NCI-H187 treated with DMSO at 0.1 percent for 48 hours (cell line): ENCODE results near the gene KIAA0753.
"Not testable (repeated sequence)": the region's sequence is repeated elsewhere in the genome, so short reads cannot be mapped to it uniquely, and the experiment has no call there.

Experiments used
- DNase-seq: peaks from one replicate; lab custom pipeline; 2025; lab: John Stamatoyannopoulos, UW

KIAA0753 gene

GRCh38 chr17:6596941-6597340 is 43.6 kb downstream of the KIAA0753 start:
- DNase-seq, result no peak

GRCh38 chr17:6596511-6596910 is 44.0 kb downstream of the KIAA0753 start:
- DNase-seq, result no peak

- no peak for DNase-seq
Measured at GRCh38 chr17:6596081-6596480, 44.4 kb downstream of the KIAA0753 start.

- DNase-seq, result not testable (repeated sequence)
Measured at GRCh38 chr17:6593371-6593770, 47.1 kb downstream of the KIAA0753 start.

GRCh38 chr17:6592173-6592572 is 48.3 kb downstream of the KIAA0753 start:
- no peak for DNase-seq

- DNase-seq, result no peak
Measured at GRCh38 chr17:6591599-6592158, 48.8 kb downstream of the KIAA0753 start.

GRCh38 chr17:6589266-6589946 is 51.1 kb downstream of the KIAA0753 start:
- DNase-seq, result no peak

GRCh38 chr17:6588165-6588564 is 52.3 kb downstream of the KIAA0753 start:
- DNase-seq, result no peak

- DNase-seq, result no peak
Measured at GRCh38 chr17:6587310-6587709, 53.2 kb downstream of the KIAA0753 start.

GRCh38 chr17:6583411-6583810 is 57.1 kb downstream of the KIAA0753 start:
- no peak for DNase-seq

GRCh38 chr17:6580625-6581024 is 59.9 kb downstream of the KIAA0753 start:
- no peak for DNase-seq

GRCh38 chr17:6578491-6578890 is 62.0 kb downstream of the KIAA0753 start:
- DNase-seq, result no peak

GRCh38 chr17:6577686-6578263 is 62.7 kb downstream of the KIAA0753 start:
- no peak for DNase-seq

- no peak for DNase-seq
Measured at GRCh38 chr17:6576038-6576785, 64.3 kb downstream of the KIAA0753 start.

- no peak for DNase-seq
Measured at GRCh38 chr17:6575596-6575988, 64.9 kb downstream of the KIAA0753 start.

GRCh38 chr17:6574687-6575595 is 65.6 kb downstream of the KIAA0753 start:
- no peak for DNase-seq

GRCh38 chr17:6573982-6574686 is 66.4 kb downstream of the KIAA0753 start:
- no peak for DNase-seq

GRCh38 chr17:6573495-6573894 is 67.0 kb downstream of the KIAA0753 start:
- not testable (repeated sequence) for DNase-seq

- DNase-seq, result no peak
Measured at GRCh38 chr17:6572972-6573370, 67.5 kb downstream of the KIAA0753 start.

GRCh38 chr17:6571452-6571781 is 69.1 kb downstream of the KIAA0753 start:
- no peak for DNase-seq

- DNase-seq, result no peak
Measured at GRCh38 chr17:6570731-6571451, 69.6 kb downstream of the KIAA0753 start.
